H9 (cell line): ENCODE data around the gene CTU2. TPM values are rescaled to one million over a fixed set of nuclear protein-coding genes. Genes with fewer than 3 reads are reported as not detected.

Experiments
- DNase-seq: peaks from one replicate; pipeline ENCODE4 v3.0.0-alpha.2; 2017
- H2AFZ ChIP-seq: one replicate; pipeline ENCODE4 v1.6.1; 2013; ENCODE audit warnings: mild to moderate bottlenecking, low read length, control low read depth, moderate library complexity
- H2AK5ac ChIP-seq: 2 replicates; pipeline ENCODE4 v1.6.1; 2013; ENCODE audit warnings: low read length, control low read depth, mixed read lengths; ENCODE audit not compliant: insufficient read length
- H2BK120ac ChIP-seq: one replicate; pipeline ENCODE4 v1.6.1; 2013; ENCODE audit warnings: low read depth, mild to moderate bottlenecking, low read length, control low read depth, inconsistent platforms; ENCODE audit not compliant: poor library complexity, severe bottlenecking
- H2BK12ac ChIP-seq: 2 replicates; pipeline ENCODE4 v1.6.1; 2013; ENCODE audit warnings: low read length, control low read depth, mixed read lengths, low read depth; ENCODE audit not compliant: insufficient read length
- H2BK15ac ChIP-seq: 2 replicates; pipeline ENCODE4 v1.6.1; 2013; ENCODE audit warnings: low read depth, low read length, control low read depth
- H2BK20ac ChIP-seq: one replicate; pipeline ENCODE4 v1.6.1; 2013; ENCODE audit warnings: low read depth, mild to moderate bottlenecking, low read length, control low read depth, inconsistent platforms; ENCODE audit not compliant: poor library complexity, severe bottlenecking
- H2BK5ac ChIP-seq: 2 replicates; pipeline ENCODE4 v1.6.1; 2013; ENCODE audit warnings: low read length, control low read depth, mixed read lengths; ENCODE audit not compliant: insufficient read length
- H3K14ac ChIP-seq: 2 replicates; pipeline ENCODE4 v1.6.1; 2013; ENCODE audit warnings: low read length, control low read depth; ENCODE audit not compliant: insufficient read depth
- H3K18ac ChIP-seq: 2 replicates; pipeline ENCODE4 v1.6.1; 2013; ENCODE audit warnings: low read depth, mild to moderate bottlenecking, mixed read lengths, low read length, control low read depth; ENCODE audit not compliant: insufficient read length
- H3K23ac ChIP-seq: 2 replicates; pipeline ENCODE4 v1.6.1; 2013; ENCODE audit warnings: low read length, control low read depth, mixed read lengths, low read depth; ENCODE audit not compliant: insufficient read length
- H3K23me2 ChIP-seq: 2 replicates; pipeline ENCODE4 v1.6.1; 2013; ENCODE audit warnings: low read depth, mild to moderate bottlenecking, mixed read lengths, low read length, control low read depth; ENCODE audit not compliant: insufficient read length, poor library complexity, severe bottlenecking
- H3K27ac ChIP-seq: 2 replicates; pipeline ENCODE4 v1.5.1; 2013; ENCODE audit warnings: low read length, control low read depth, mixed read lengths, low read depth; ENCODE audit not compliant: insufficient read length
- H3K27me3 ChIP-seq: 2 replicates; pipeline ENCODE4 v1.6.1; 2013; ENCODE audit warnings: low read length, control low read depth, inconsistent platforms; ENCODE audit not compliant: insufficient read depth
- H3K4ac ChIP-seq: 2 replicates; pipeline ENCODE4 v1.6.1; 2013; ENCODE audit warnings: low read depth, mild to moderate bottlenecking, control low read depth, inconsistent platforms, low read length, moderate library complexity
- H3K4me1 ChIP-seq: 2 replicates; pipeline ENCODE4 v1.6.1; 2013; ENCODE audit warnings: low read length, control low read depth, inconsistent platforms; ENCODE audit not compliant: insufficient read depth
- H3K4me2 ChIP-seq: 2 replicates; pipeline ENCODE4 v1.6.1; 2013; ENCODE audit warnings: low read length, control low read depth, mixed read lengths; ENCODE audit not compliant: insufficient read length, insufficient read depth
- H3K56ac ChIP-seq: 2 replicates; pipeline ENCODE4 v1.6.1; 2013; ENCODE audit warnings: low read depth, mild to moderate bottlenecking, mixed read lengths, low read length, control low read depth; ENCODE audit not compliant: insufficient read length
- H3K79me1 ChIP-seq: 2 replicates; pipeline ENCODE4 v1.6.1; 2013; ENCODE audit warnings: low read depth, mild to moderate bottlenecking, moderate library complexity, low read length, control low read depth, inconsistent platforms; ENCODE audit not compliant: insufficient read depth, poor library complexity, severe bottlenecking
- H3K79me2 ChIP-seq: 2 replicates; pipeline ENCODE4 v1.6.1; 2013; ENCODE audit warnings: low read length, control low read depth, inconsistent platforms; ENCODE audit not compliant: insufficient read depth
- H3K9ac ChIP-seq: 2 replicates; pipeline ENCODE4 v1.6.1; 2013; ENCODE audit warnings: low read length, control low read depth, mixed read lengths; ENCODE audit not compliant: insufficient read length; ENCODE audit errors: extremely low read depth
- H3K9me3 ChIP-seq: one replicate; pipeline ENCODE4 v1.6.1; 2013; ENCODE audit warnings: low read depth, low read length, inconsistent platforms; ENCODE audit not compliant: control insufficient read depth
- H3T11ph ChIP-seq: one replicate; pipeline ENCODE4 v1.6.1; 2013; ENCODE audit warnings: mild to moderate bottlenecking, low read length, control low read depth, inconsistent platforms
- H4K20me1 ChIP-seq: one replicate; pipeline ENCODE4 v1.6.1; 2013; ENCODE audit not compliant: control insufficient read depth, insufficient read length, insufficient read depth
- H4K5ac ChIP-seq: 2 replicates; pipeline ENCODE4 v1.6.1; 2013; ENCODE audit warnings: low read depth, mild to moderate bottlenecking, mixed read lengths, low read length, control low read depth; ENCODE audit not compliant: insufficient read length
- H4K8ac ChIP-seq: replicated peaks from 2 replicates; pipeline ENCODE4 v1.6.1; 2013; ENCODE audit warnings: low read length, control low read depth, mixed read lengths, low read depth; ENCODE audit not compliant: insufficient read length
- H4K91ac ChIP-seq: 2 replicates; pipeline ENCODE4 v1.6.1; 2013; ENCODE audit warnings: low read depth, mild to moderate bottlenecking, moderate library complexity, mixed read lengths, low read length, control low read depth; ENCODE audit not compliant: insufficient read length
- H3K27ac Mint-ChIP-seq, 3 experiments: 2 replicates in 2 of 3; 3 replicates in 1 of 3; pipeline ENCODE4 v1.8.0; 2020 to 2021; ENCODE audit warnings: mixed read lengths in 3 of 3, mild to moderate bottlenecking in 1 of 3, moderate library complexity in 1 of 3
- H3K27me3 Mint-ChIP-seq: 2 replicates; pipeline ENCODE4 v1.8.0; 2021; ENCODE audit warnings: low read depth, mild to moderate bottlenecking, moderate library complexity, mixed read lengths
- H3K36me3 Mint-ChIP-seq, 3 experiments: 2 replicates in 2 of 3; 3 replicates in 1 of 3; pipeline ENCODE4 v1.8.0; 2020 to 2021; ENCODE audit warnings: low read depth in 3 of 3, mixed read lengths in 3 of 3; ENCODE audit not compliant: insufficient read depth in 1 of 3
- H3K4me1 Mint-ChIP-seq, 2 experiments: 2 replicates each; pipeline ENCODE4 v1.8.0; 2020; ENCODE audit warnings: mixed read lengths in 2 of 2
- H3K4me3 Mint-ChIP-seq, 2 experiments: 2 replicates in 1 of 2; 3 replicates in 1 of 2; pipeline ENCODE4 v1.8.0; 2020 to 2021; ENCODE audit warnings: mild to moderate bottlenecking in 2 of 2, mixed read lengths in 2 of 2, moderate library complexity in 1 of 2
- H3K9me3 Mint-ChIP-seq, 2 experiments: 2 replicates in 1 of 2; 3 replicates in 1 of 2; pipeline ENCODE4 v1.8.0; 2020; ENCODE audit warnings: mild to moderate bottlenecking in 2 of 2, mixed read lengths in 2 of 2, moderate library complexity in 1 of 2
- WGBS: extraction: QIAGEN DNeasy Blood & Tissue Kit; methylation state at CpG from one replicate; pipeline ENCODE4 v1.1.7; 2013; ENCODE audit warnings: missing lambda C conversion rate, low lambda C conversion rate, mixed read lengths; ENCODE audit not compliant: insufficient read length; ENCODE audit errors: extremely low coverage; 5-methylcytosine and 5-hydroxymethylcytosine counted together
- total RNA-seq: library from RNA; stranded (reverse); gene quantifications from 2 replicates; pipeline ENCODE4 v1.2.1, GENCODE V29; 2021
- TF ChIP-seq, protein P1 (sequence below): fragments of 200-600 bp; sonication (generic); conservative IDR thresholded peaks from 3 replicates; pipeline ENCODE4 v1.8.0; 2021; ENCODE audit warnings: antibody characterized with exemption, mild to moderate bottlenecking

CTU2 gene
- total RNA-seq, 1 experiment from 2014 or later = 32.8 TPM

DNA sequence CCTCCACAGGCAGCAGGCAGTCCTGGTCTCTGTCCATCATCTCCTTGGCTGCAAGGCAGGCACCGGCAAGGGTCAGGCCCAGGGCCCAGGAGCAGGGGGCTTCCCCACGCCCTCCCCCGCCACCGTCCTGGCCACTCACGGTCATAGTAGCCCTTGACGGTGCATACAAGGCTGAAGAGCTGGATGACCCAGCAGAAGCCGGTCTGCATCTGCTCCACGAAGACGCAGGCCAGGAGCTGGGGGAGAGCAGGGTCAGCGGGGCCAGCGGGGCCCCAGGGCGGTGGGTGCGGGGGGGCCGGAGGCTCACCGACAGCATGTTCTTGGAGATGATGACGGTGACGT is 20.1 kb downstream of the CTU2 start:
- Histone ChIP-seq H2BK5ac (no peak overlapping the region), H3K27ac (no peak overlapping the region), H3K56ac (no peak overlapping the region), H3K27me3 (no peaks in the 10 kb centered on the region), H3K4ac (no peak overlapping the region), H3K14ac (no peak overlapping the region), H3K23ac (no peak overlapping the region), H4K91ac (no peak overlapping the region), H3K9ac (no peak overlapping the region), H3K79me2 (no peaks in the 10 kb centered on the region), H3K23me2 (no peaks in the 10 kb centered on the region), H4K5ac (no peak overlapping the region), H3K4me1 (no peaks in the 10 kb centered on the region), H2AK5ac (no peak overlapping the region), H2BK120ac (no peak overlapping the region), H3K9me3 (no peaks in the 10 kb centered on the region), H3K79me1 (no peaks in the 10 kb centered on the region), H2BK12ac (no peak overlapping the region), H3K4me2 (no peak overlapping the region), H3T11ph (no peak overlapping the region), H4K8ac (no peak overlapping the region), H2BK20ac (no peak overlapping the region), H2AFZ (no peak overlapping the region), H3K18ac (no peak overlapping the region), H4K20me1 (no peaks in the 10 kb centered on the region), H2BK15ac (no peak overlapping the region)
- H3K4me1 Mint-ChIP-seq = no peaks in the 10 kb centered on the region
- no CpG with 5 or more reads among the region's 17 CpGs for WGBS
- no peak for DNase-seq
- TF ChIP-seq, protein P1, sequence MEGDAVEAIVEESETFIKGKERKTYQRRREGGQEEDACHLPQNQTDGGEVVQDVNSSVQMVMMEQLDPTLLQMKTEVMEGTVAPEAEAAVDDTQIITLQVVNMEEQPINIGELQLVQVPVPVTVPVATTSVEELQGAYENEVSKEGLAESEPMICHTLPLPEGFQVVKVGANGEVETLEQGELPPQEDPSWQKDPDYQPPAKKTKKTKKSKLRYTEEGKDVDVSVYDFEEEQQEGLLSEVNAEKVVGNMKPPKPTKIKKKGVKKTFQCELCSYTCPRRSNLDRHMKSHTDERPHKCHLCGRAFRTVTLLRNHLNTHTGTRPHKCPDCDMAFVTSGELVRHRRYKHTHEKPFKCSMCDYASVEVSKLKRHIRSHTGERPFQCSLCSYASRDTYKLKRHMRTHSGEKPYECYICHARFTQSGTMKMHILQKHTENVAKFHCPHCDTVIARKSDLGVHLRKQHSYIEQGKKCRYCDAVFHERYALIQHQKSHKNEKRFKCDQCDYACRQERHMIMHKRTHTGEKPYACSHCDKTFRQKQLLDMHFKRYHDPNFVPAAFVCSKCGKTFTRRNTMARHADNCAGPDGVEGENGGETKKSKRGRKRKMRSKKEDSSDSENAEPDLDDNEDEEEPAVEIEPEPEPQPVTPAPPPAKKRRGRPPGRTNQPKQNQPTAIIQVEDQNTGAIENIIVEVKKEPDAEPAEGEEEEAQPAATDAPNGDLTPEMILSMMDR = no peak
- H3K9me3 Mint-ChIP-seq = no peaks in the 10 kb centered on the region
- H3K27ac Mint-ChIP-seq = no peak overlapping the region
- peaks cover 4 to 19% (median 10%) of the 10 kb centered on the region in 3 experiments; a peak in 5 of 7 replicates for H3K36me3 Mint-ChIP-seq
- H3K27me3 Mint-ChIP-seq = no peaks in the 10 kb centered on the region; the same call in 1 of the 2 replicates
- H3K4me3 Mint-ChIP-seq = no peak overlapping the region
